Osteoblast (primary cell): ENCODE data around the gene PANK3. TPM values are rescaled to one million over a fixed set of nuclear protein-coding genes. Genes with fewer than 3 reads are reported as not detected.

Source experiments
- DNase-seq: peaks from one replicate; pipeline ENCODE4 v3.0.0; 2011; ENCODE audit warnings: low spot score, mixed read lengths; ENCODE audit not compliant: insufficient read length; ENCODE audit errors: missing footprints
- H2AFZ ChIP-seq: 2 replicates; pipeline ENCODE4 v1.6.0; 2011; ENCODE audit warnings: mild to moderate bottlenecking, low read length
- H3K27ac ChIP-seq: 2 replicates; pipeline ENCODE4 v1.5.1; 2011; ENCODE audit warnings: mild to moderate bottlenecking, low read depth, low read length, moderate library complexity
- H3K27me3 ChIP-seq: 2 replicates; pipeline ENCODE4 v1.6.0; 2012; ENCODE audit warnings: mild to moderate bottlenecking, control low read depth, inconsistent platforms, low read length, moderate library complexity; ENCODE audit not compliant: insufficient read depth
- H3K36me3 ChIP-seq: 2 replicates; pipeline ENCODE4 v1.5.1; 2011; ENCODE audit warnings: mild to moderate bottlenecking, low read length, control low read depth, moderate library complexity; ENCODE audit not compliant: insufficient read depth
- H3K4me1 ChIP-seq: 2 replicates; pipeline ENCODE4 v1.5.1; 2011; ENCODE audit warnings: mild to moderate bottlenecking, low read length, control low read depth, moderate library complexity; ENCODE audit not compliant: insufficient read depth
- H3K4me2 ChIP-seq: 2 replicates; pipeline ENCODE4 v1.6.0; 2011; ENCODE audit warnings: mild to moderate bottlenecking, low read length; ENCODE audit not compliant: insufficient read depth
- H3K4me3 ChIP-seq: fragments of 200-600 bp; sonication (generic); 3 replicates; pipeline ENCODE4 v1.5.1; 2012; ENCODE audit warnings: mild to moderate bottlenecking, low read length, inconsistent platforms; ENCODE audit not compliant: insufficient read depth
- H3K79me2 ChIP-seq: 2 replicates; pipeline ENCODE4 v1.6.0; 2012; ENCODE audit warnings: mild to moderate bottlenecking, low read length, control low read depth, inconsistent platforms; ENCODE audit not compliant: insufficient read depth
- H3K9me3 ChIP-seq: 2 replicates; pipeline ENCODE4 v1.5.1; 2011; ENCODE audit warnings: low read depth, low read length, control low read depth
- H4K20me1 ChIP-seq: 2 replicates; pipeline ENCODE4 v1.6.0; 2012; ENCODE audit warnings: mild to moderate bottlenecking, low read length, control low read depth; ENCODE audit not compliant: insufficient read depth
- CTCF ChIP-seq: IDR thresholded peaks from 2 replicates; pipeline ENCODE4 v1.5.1; 2011; ENCODE audit warnings: mild to moderate bottlenecking, low read depth, low read length, moderate library complexity; ENCODE audit errors: extremely low read depth
- total RNA-seq: library from RNA; depleted of rRNA; stranded (reverse); fragments of >200 nt; gene quantifications from 2 replicates; pipeline ENCODE4 v1.2.3, GENCODE V29; 2012

The PANK3 gene
- total RNA-seq, 1 donor: 57.5 TPM

- H3K4me1 ChIP-seq: no peaks in the 10 kb centered on the region
- H3K36me3 ChIP-seq: no peaks in the 10 kb centered on the region
- H3K9me3 ChIP-seq: no peaks in the 10 kb centered on the region
- peak within 1 kb of the TSS; percentile 54 for H3K4me3 ChIP-seq
- peak within 1 kb of the TSS; percentile 48 for H3K4me2 ChIP-seq
- peaks cover 2% of the 10 kb centered on the region for H4K20me1 ChIP-seq
- no peak within 1 kb of the TSS for H3K27ac ChIP-seq
- no peak within 1 kb of the TSS for H2AFZ ChIP-seq
- no peak for TF ChIP-seq CTCF
- peak; percentile 94 for DNase-seq
- H3K27me3 ChIP-seq: peaks cover 46% of the 10 kb centered on the region
- no peaks in the 10 kb centered on the region for H3K79me2 ChIP-seq
These were observed 50.4 kb downstream of the PANK3 start, which contains the start of gene FBLL1 for GRCh38 chr5:168528521-168529373. Gene FBLL1, plus strand, starts transcription at chr5:168529305. Its CDS starts 200 bp downstream, at chr5:168529505.

- DNase-seq: no peak
- H3K79me2 ChIP-seq: no peaks in the 10 kb centered on the region
- H3K4me3 ChIP-seq: no peak overlapping the region
- peaks cover 2% of the 10 kb centered on the region for H4K20me1 ChIP-seq
- no peak for TF ChIP-seq CTCF
- H3K27ac ChIP-seq: no peak overlapping the region
- no peaks in the 10 kb centered on the region for H3K4me1 ChIP-seq
- H2AFZ ChIP-seq: no peak overlapping the region
- no peaks in the 10 kb centered on the region for H3K9me3 ChIP-seq
- H3K27me3 ChIP-seq: peaks cover 45% of the 10 kb centered on the region
- H3K4me2 ChIP-seq: no peak overlapping the region
- H3K36me3 ChIP-seq: no peaks in the 10 kb centered on the region
These were observed 51.3 kb downstream of the PANK3 start for GRCh38 chr5:168527756-168528295.

- no peaks in the 10 kb centered on the region for H3K9me3 ChIP-seq
- no peak overlapping the region for H3K27ac ChIP-seq
- H3K79me2 ChIP-seq: no peaks in the 10 kb centered on the region
- peaks cover 2% of the 10 kb centered on the region for H4K20me1 ChIP-seq
- no peak overlapping the region for H3K4me2 ChIP-seq
- no peak overlapping the region for H3K4me3 ChIP-seq
- no peak overlapping the region for H2AFZ ChIP-seq
- TF ChIP-seq CTCF: no peak
- DNase-seq: no peak
- H3K36me3 ChIP-seq: peaks cover 3% of the 10 kb centered on the region
- H3K27me3 ChIP-seq: peaks cover 26% of the 10 kb centered on the region
- no peaks in the 10 kb centered on the region for H3K4me1 ChIP-seq
These were observed 53.3 kb downstream of the PANK3 start for GRCh38 chr5:168525856-168526255.

DNA sequence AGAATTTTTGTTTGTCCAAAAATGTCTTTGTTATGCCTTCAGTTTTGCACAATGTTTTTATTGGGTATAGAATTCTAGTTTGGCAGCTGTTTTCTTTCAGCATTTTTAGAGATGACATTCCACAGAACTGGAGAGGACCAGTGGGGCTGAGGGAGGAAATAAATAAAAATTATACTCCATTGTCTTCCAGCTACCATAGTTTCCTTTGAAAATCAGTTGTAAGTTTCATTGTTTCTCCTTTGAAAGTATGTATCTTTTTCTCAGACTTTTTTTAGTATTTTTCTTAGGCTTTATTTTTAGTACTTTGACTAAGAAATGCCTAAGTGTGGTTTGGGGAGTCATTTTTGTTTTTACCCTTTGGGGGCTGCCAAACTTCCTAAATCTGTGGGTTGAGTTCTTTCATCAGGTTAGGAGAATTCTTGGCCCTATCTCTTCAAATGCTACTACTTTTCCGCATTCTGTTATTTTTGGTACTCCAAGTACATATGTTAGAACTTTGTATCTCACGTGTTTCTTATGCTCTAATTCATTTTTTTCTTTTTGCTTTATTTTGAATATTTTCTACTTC is 65.2 kb downstream of the PANK3 start:
- Histone ChIP-seq H3K27ac (no peak overlapping the region), H3K27me3 (no peaks in the 10 kb centered on the region), H3K4me3 (no peak overlapping the region), H3K4me1 (no peaks in the 10 kb centered on the region), H3K4me2 (no peak overlapping the region), H2AFZ (no peak overlapping the region), H3K9me3 (no peaks in the 10 kb centered on the region), H4K20me1 (peaks cover 7% of the 10 kb centered on the region), H3K79me2 (peaks cover 3% of the 10 kb centered on the region), H3K36me3 (peaks cover 99% of the 10 kb centered on the region)
- DNase-seq: no peak
- no peak for TF ChIP-seq CTCF
